Mesodermal cell (in vitro differentiated cells): ENCODE measurements around the gene UNC5C.

Experiments used
- H3K27ac ChIP-seq: 2 replicates; pipeline ENCODE4 v1.7.0; 2013; ENCODE audit warnings: mild to moderate bottlenecking, low read depth, low read length, moderate library complexity; ENCODE audit not compliant: severe bottlenecking
- H3K36me3 ChIP-seq: 2 replicates; pipeline ENCODE4 v1.7.1; 2013; ENCODE audit warnings: mild to moderate bottlenecking, low read length, moderate library complexity; ENCODE audit not compliant: control insufficient read depth, insufficient read depth
- H3K4me1 ChIP-seq: one replicate; pipeline ENCODE4 v1.7.1; 2013; ENCODE audit warnings: mild to moderate bottlenecking, low read length; ENCODE audit not compliant: insufficient read depth, control insufficient read depth, poor library complexity, severe bottlenecking
- H3K4me3 ChIP-seq: 2 replicates; pipeline ENCODE4 v1.7.0; 2013; ENCODE audit warnings: low read length, control low read depth, mild to moderate bottlenecking; ENCODE audit not compliant: insufficient read depth, poor library complexity, severe bottlenecking; ENCODE audit errors: extremely low read depth
- H3K9me3 ChIP-seq: 2 replicates; pipeline ENCODE4 v1.7.1; 2013; ENCODE audit warnings: mild to moderate bottlenecking, low read length, moderate library complexity; ENCODE audit not compliant: control insufficient read depth
- WGBS, 2 experiments: methylation state at CpG; one replicate each; pipeline ENCODE4 v1.1.5; 2013; ENCODE audit warnings: missing lambda C conversion rate in 2 of 2; ENCODE audit not compliant: insufficient coverage in 2 of 2; 5-methylcytosine and 5-hydroxymethylcytosine counted together

The UNC5C gene

DNA sequence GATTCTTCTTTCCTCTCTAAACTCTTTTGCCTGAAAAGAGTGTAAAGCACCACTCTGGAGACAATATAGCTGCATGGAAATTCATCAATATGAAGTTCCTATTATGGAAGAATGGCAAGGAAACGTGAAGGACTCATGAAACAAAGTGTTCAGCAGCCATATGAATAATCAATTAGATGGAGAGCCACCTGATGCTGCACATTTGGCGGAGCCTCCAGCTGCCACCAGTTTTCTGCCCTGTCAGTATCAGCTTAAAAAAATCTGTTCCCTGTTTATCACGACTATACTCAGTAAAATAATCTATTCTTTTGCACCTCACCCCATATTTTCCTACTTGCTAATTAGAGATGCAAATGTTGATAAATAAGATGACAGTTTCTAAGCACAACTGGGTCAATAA is 276.0 kb downstream of the UNC5C start:
- Histone ChIP-seq H3K36me3 (peaks cover 14% of the 10 kb centered on the region), H3K4me1 (no peaks in the 10 kb centered on the region), H3K4me3 (no peak overlapping the region), H3K27ac (no peak overlapping the region), H3K9me3 (no peaks in the 10 kb centered on the region)
- WGBS, 2 experiments = 89 to 93% methylated on average over 2 of the region's 3 CpGs

DNA sequence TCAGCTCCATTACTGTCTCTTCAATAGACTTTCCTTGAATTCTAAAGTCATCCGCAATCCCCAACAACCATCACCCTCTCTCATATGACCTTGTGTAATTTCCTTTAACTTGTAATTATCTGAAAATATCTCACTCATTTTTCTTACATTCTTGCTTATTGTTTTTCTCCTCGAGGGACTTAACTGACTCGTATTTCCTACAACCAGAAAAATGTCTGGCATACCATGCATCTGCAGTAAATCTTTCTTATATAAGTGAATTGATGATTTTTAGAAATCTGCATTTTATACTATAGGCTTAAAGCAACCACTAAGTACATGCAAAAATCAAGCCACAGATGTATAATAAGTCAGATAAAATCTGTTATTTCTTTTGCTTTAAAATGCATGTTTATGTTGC is 276.7 kb downstream of the UNC5C start:
- H3K4me1 ChIP-seq = no peaks in the 10 kb centered on the region
- H3K36me3 ChIP-seq = peaks cover 10% of the 10 kb centered on the region
- WGBS, 2 experiments = 88% methylated on average over 1 of the region's 3 CpGs
- no peak overlapping the region for H3K27ac ChIP-seq
- no peak overlapping the region for H3K4me3 ChIP-seq
- H3K9me3 ChIP-seq = no peaks in the 10 kb centered on the region

DNA sequence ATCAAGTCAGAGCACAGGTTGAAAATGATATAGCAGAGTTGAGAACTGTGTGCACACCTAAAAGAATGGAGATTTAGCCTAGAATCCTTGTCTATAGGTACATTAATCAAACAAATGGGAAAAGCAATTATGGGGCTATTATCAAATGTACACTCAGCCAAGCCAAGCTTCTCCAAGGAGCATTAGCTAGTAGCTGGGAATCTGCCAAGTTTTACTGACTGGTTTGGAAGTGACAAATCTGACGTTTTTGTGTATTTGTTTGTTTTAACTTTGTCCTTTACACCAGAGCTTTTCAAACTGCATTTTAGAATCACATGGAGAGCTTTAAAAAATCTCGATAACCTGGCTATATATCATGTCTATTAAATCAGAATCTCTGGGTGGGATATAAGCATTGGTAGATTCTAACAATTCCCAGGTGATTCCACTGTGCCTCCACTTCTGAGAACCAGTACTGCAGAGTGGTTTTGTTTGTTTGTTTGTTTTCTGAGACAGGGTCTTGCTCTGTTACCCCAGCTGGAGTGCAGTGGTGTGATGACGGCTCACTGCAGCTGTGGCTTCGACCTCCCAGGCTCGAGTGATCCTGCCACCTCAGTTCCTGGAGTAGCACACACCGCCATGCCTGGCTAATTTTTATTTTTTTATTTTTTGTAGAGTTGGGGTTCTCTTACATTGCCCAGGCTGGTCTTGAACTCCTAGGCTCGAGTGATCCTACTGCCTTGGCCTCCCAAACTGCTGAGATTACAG is 279.8 kb downstream of the UNC5C start:
- 91 to 100% methylated on average over 4 to 5 of the region's 7 CpGs for WGBS, 2 experiments
- H3K9me3 ChIP-seq = no peaks in the 10 kb centered on the region

DNA sequence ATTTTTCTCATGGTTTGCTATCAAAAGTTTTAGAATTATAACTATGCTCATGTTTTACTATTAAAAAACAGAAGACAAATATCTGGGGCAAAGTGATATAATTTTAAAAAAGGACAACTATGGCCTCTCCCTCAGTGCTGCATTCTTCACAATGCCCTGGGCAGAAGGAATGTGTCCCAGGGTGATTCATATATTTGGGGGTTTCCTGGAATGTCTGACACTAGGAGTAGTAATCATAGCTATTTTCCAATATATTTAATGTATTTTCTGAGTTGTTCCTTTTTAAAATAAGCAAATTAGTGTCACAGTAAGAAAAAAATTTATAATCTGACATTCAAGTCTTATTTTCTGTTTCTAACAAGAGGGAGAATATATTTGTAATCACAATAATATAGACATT is 281.7 kb downstream of the UNC5C start:
- Histone ChIP-seq H3K27ac (peak overlapping the region; percentile 1), H3K4me1 (peaks cover 7% of the 10 kb centered on the region), H3K9me3 (no peaks in the 10 kb centered on the region), H3K36me3 (peaks cover 4% of the 10 kb centered on the region), H3K4me3 (no peak overlapping the region)

More for the DNA sequence above, 279.8 kb downstream of the UNC5C start:
- Histone ChIP-seq H3K36me3 (peaks cover 4% of the 10 kb centered on the region), H3K27ac (no peak overlapping the region), H3K4me1 (peaks cover 7% of the 10 kb centered on the region), H3K4me3 (no peak overlapping the region)

DNA sequence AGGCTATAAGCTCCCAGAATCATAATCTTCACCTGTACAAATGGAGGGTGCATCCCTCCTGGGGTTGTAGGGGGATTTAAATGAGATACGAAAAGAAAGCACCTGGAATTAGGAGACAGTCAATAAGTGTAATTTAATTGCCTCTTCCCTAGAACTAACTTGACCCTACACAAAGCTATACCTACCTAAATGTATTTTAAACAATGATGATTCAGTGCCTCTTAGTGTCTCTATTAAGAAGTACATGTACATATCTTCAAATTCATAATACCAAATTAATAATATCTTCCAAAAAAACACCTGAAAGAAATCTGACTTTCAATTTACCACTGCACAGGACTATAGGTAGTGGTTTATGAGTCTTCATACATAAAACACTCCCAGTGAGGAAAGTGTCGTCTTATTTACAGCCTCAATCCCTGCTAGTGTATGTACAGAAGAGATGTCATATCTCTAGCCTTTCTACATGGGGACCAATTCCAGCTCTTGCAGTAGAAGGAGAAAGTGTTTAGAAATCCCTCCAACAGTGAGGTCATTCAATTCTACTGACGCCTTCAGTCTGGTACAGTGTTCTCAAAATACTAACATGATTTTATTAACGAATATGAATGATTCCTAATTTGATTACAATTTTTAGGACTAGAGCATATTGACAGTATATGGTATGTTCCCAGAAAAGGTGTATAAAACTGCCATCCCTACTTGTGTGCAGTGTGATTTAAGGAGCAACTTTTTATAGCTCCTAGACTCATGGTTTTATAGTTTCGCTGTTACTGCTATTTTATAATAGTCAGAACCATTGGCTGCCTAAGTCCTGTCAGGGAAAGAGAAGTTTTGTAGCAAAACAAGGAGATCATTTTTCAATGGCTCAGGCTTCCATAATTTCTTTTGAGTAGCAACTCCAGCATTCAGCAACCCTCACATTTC is 282.7 kb downstream of the UNC5C start:
- no peak overlapping the region for H3K27ac ChIP-seq
- H3K4me1 ChIP-seq = peaks cover 7% of the 10 kb centered on the region
- H3K36me3 ChIP-seq = no peaks in the 10 kb centered on the region
- no peaks in the 10 kb centered on the region for H3K9me3 ChIP-seq
- no CpG with 5 or more reads among the region's 5 CpGs for WGBS, 2 experiments
- no peak overlapping the region for H3K4me3 ChIP-seq

DNA sequence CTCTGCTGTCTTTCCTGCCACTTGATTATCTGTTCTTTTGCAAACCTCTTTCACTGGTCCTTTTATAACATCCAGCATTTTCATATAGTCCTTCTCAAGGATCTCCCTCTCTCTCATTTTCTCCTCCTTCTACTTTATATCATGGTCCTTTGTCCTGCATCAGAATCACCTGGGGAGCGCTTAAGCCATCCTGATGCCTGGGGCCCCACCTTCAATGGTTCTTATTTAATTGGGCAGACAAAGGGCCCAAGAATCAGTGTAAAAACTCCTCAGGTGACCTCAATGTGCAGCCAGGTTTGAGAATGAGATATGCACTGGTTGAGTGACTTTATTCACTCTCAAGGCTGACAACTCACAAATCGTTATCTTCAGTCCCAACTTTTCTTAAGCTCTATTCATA is 283.9 kb downstream of the UNC5C start:
- 91 to 100% methylated on average over 1 of the region's 2 CpGs for WGBS, 2 experiments
- Histone ChIP-seq H3K4me1 (peaks cover 7% of the 10 kb centered on the region), H3K4me3 (no peak overlapping the region), H3K36me3 (no peaks in the 10 kb centered on the region), H3K9me3 (no peaks in the 10 kb centered on the region), H3K27ac (no peak overlapping the region)

DNA sequence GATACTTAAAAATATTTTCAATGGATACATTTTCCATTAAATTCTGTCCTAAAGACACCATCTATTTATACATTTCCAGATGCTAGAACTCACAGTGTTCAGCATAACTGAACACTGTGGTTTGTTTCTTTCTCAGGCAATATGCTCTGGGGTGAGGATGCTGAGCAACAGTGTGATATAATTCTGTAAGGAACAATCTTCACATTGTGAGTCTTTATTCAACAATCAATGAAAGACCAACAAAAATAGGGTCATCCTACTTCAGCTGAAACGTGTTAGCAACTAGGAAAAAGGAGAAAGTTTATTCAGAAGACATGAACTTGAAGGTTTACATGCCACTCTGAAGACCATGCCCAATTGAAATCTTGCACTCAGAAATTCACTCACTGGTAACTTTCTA is 284.8 kb downstream of the UNC5C start:
- no peaks in the 10 kb centered on the region for H3K36me3 ChIP-seq
- 60 to 88% methylated on average over 1 of the region's 1 CpG for WGBS, 2 experiments
- H3K4me3 ChIP-seq = no peak overlapping the region
- peaks cover 7% of the 10 kb centered on the region for H3K4me1 ChIP-seq
- H3K9me3 ChIP-seq = no peaks in the 10 kb centered on the region
- H3K27ac ChIP-seq = no peak overlapping the region

DNA sequence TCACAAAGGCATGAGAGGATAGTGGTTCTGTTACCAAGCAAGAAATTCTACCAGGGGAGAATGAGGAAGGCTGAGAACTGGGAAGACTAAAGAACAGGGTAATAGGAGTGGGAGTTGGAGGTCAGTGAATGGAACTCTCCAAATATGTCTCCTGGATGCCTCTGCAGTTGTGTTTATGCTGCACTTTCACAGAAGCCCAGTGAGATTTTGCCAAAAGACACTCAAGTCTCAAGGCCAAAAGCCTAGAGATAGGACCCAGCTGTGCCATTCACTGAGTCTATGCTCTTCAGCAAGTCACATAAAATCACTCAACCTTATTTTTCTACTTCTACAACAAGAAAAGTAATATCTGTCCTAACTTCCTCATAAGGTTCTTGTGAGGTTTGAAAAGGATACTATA is 285.4 kb downstream of the UNC5C start:
- H3K27ac ChIP-seq = no peak overlapping the region
- no peaks in the 10 kb centered on the region for H3K36me3 ChIP-seq
- H3K4me1 ChIP-seq = peaks cover 7% of the 10 kb centered on the region

DNA sequence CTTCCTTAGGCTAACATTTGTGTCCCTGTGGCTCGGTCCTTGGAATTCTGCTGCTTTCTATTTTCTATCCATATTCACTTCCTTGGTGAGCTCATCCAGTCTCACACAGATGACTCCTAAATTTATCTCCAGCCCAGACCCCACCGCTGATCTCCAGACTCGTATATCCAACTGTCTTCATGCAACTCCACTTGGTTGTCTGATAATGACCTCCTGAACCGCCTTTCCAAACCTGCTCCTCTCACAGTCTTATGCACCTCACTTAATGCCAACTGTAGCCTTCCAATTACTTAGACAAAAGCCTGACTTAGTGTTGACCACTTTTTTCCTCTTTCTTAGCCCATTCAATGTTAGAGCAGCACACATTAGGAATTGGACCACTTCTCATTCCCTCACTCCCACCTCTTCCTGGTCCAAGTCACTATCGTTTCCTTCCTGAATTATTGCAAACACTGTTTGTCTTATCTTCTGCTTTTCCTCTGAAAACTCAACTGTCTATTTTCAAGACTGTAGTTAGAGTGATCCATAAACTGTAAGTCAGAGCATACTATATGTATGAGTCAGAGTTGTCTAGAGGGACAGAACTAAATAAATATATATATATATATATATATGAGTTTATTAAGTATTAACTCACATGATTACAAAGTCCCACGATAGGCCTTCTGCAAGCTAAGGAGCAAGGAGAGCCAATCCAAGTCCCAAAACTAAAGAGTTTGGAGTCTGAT is 292.5 kb downstream of the UNC5C start:
- Histone ChIP-seq H3K27ac (peak overlapping the region; percentile 47), H3K4me3 (no peak overlapping the region)

More for the DNA sequence above, 285.4 kb downstream of the UNC5C start:
- H3K4me3 ChIP-seq = no peak overlapping the region
- H3K9me3 ChIP-seq = no peaks in the 10 kb centered on the region

DNA sequence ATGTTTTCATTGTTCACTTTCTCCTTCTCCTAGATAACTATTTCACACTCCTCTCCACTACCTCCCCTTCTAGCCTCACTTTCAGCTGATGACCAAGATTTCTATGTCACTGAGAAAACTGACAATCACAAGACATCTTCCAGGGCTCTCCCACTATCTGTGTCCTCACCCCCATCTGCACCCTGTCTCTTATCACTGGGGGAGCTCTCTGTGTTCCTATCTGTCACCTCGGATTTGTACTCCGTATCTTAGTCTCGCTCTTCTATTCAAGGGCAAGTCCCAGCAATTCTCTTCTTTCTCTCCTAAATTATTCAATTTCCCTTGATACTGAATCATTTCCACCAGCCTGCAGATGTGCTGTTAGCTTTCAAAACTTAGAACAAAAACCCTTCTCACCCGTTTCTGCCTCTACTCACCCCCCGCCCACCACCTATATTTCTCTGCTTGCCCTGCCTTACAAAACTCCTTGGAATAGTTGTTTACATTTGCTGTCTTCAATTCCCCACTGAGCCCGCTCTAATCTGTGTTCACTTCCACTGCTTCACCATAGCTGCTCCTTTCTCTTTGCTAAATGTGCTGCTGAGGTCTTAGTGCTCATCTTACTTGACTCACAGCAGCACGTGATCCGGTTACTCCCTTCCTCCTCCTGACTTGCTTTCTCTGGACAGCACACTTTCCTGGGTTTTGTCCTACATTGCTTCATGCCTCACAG is 293.2 kb downstream of the UNC5C start:
- 89 to 90% methylated on average over 6 to 8 of the region's 8 CpGs for WGBS, 2 experiments
- Histone ChIP-seq H3K27ac (peak overlapping the region; percentile 47), H3K4me3 (no peak overlapping the region)

More for the DNA sequence above, 292.5 kb downstream of the UNC5C start:
- Histone ChIP-seq H3K4me1 (no peaks in the 10 kb centered on the region), H3K36me3 (peaks cover 4% of the 10 kb centered on the region), H3K9me3 (peaks cover 3% of the 10 kb centered on the region)
- 90 to 91% methylated on average over 5 of the region's 6 CpGs for WGBS, 2 experiments

More for the DNA sequence above, 293.2 kb downstream of the UNC5C start:
- H3K9me3 ChIP-seq = peaks cover 3% of the 10 kb centered on the region
- peaks cover 4% of the 10 kb centered on the region for H3K36me3 ChIP-seq
- H3K4me1 ChIP-seq = no peaks in the 10 kb centered on the region
